Measurements from ENCODE around the gene ZNF664.

DNA sequence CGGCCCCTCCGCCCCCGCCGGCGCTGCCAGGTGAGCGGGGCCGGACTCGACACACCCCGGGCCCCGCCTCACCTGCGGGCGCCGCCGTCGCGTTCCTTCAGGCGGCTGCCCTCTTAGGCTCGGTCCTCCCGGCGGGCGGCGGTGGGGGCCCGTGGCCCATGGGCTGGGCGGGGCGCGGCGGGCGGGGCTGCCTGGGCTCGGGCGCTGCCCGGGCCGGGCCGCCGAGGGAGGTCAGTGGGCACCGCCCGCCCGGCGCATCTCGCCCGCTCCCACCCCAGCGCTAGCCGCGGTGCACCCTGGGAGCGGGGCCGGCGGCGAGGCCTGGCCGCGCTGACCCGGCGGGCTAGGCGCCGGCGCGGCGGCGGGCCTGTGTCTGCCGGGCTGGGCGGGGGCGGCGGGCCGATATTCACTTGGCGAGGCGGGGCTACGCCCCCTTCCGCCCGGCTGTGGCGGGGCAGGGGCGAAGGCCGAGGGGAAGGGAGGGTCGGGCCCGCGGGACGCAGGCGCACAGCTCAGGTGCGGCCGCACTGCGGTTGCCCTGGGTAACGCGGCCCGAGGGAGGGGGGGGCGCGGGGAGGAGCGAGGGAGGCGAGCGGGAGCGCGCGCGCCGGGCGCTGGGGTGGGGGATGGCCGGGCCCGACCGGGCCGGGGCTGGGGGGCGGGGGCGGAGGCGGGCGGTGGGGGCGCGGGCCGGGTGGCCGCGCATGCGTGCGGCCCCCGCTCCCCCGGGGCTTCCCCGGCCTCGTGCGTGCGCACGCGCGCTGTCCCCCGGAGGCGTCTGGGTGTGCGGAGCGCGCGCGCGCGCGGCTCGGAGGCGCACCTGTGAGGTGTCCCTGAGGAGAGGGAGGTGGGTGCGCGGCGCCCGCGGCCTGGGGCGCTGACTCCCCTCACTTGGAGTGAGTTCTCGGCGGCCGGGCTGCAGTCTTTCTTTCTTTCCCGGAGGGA, at the start of gene ZNF664, which contains the start of gene CCDC92:
- TF ChIP-seq, protein P1, sequence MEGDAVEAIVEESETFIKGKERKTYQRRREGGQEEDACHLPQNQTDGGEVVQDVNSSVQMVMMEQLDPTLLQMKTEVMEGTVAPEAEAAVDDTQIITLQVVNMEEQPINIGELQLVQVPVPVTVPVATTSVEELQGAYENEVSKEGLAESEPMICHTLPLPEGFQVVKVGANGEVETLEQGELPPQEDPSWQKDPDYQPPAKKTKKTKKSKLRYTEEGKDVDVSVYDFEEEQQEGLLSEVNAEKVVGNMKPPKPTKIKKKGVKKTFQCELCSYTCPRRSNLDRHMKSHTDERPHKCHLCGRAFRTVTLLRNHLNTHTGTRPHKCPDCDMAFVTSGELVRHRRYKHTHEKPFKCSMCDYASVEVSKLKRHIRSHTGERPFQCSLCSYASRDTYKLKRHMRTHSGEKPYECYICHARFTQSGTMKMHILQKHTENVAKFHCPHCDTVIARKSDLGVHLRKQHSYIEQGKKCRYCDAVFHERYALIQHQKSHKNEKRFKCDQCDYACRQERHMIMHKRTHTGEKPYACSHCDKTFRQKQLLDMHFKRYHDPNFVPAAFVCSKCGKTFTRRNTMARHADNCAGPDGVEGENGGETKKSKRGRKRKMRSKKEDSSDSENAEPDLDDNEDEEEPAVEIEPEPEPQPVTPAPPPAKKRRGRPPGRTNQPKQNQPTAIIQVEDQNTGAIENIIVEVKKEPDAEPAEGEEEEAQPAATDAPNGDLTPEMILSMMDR (IDR thresholded peaks at IDR 0.05), result peak; percentile 35; the same call in 1 of the 2 replicates
- TF ChIP-seq ZFX (IDR thresholded peaks at IDR 0.05; ENCODE audit: borderline replicate concordance), result no peak

Data from 22Rv1 (cell line).